HG03354 (cell line): Measurements from ENCODE around the gene NT5DC4.
A peak's percentile ranks its signal among the peaks of the same experiment; 100 is the strongest.

Experiments
- ATAC-seq: cut with Tn5 transposase; IDR thresholded peaks from one replicate; pipeline ENCODE4 v1.9.1; 2021; ENCODE audit warnings: mild to moderate bottlenecking; ENCODE audit not compliant: unreplicated experiment, poor library complexity, severe bottlenecking

The NT5DC4 gene

GRCh38 chr2:112749755-112750559, 29.1 kb downstream of the NT5DC4 start:
- ATAC-seq = peak; percentile 89

GRCh38 chr2:112750560-112750843, 29.7 kb downstream of the NT5DC4 start:
- ATAC-seq = no peak

GRCh38 chr2:112751451-112752197, 30.8 kb downstream of the NT5DC4 start:
- ATAC-seq = no peak

- no peak for ATAC-seq
Measured at GRCh38 chr2:112752667-112753066, 31.8 kb downstream of the NT5DC4 start.

DNA sequence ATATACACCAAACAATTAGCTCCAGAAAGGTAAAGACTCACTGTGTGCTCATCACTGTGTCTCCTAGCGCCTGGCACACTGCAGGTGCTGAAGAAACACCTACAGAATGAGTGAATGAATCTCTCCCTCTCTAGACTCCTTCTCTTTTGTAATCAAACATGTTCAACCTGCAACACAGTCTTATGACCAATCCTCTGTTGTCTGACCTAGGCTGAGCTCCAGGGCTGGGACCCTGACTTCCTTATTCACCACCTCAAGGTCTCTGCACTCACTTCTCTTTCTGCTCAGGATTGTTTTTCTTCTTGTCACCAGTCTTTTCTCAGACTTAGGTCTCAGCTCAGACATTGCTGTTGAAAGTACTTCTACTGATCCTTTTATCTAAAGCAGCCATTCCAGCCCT, 33.7 kb downstream of the NT5DC4 start:
- ATAC-seq = no peak

DNA sequence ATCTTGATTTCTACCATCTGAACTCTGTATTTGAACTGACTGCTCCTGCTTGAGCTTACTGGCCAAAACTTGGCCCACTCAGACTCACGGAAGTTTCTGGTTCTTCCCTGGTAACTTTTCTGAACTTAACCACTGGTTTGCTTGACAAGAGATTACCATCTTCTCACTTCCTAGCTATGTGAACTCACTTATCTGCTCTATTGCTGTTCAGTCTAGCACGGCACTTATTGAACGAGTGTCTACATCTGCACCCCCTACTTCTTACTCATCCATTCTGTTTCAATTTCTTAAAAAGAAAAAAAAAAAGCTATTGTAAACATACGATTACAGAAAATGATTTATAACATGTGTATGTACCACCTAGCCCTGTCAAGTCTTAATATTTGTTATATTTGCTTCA, 34.6 kb downstream of the NT5DC4 start:
- no peak for ATAC-seq

DNA sequence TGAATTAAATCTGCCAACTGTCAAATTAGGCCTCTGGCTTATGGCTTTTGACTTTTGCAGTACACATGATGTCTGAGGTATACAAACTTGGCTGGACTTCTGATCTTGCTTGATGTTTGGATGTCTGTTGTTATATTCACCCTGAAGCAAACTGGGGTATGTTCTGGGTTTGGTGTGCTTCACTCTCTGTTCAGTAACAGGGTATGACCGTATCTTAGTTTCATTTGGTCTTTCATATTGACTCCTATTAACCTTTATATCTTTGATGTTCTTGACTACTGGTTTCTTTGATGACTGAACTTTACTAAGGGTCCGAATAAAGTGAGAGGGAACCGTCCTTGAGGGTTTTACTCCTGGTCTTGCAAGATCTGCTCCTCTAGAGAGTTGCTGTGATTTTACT, 35.4 kb downstream of the NT5DC4 start:
- ATAC-seq = no peak

- no peak for ATAC-seq
Measured at GRCh38 chr2:112757265-112757664, 36.4 kb downstream of the NT5DC4 start.

DNA sequence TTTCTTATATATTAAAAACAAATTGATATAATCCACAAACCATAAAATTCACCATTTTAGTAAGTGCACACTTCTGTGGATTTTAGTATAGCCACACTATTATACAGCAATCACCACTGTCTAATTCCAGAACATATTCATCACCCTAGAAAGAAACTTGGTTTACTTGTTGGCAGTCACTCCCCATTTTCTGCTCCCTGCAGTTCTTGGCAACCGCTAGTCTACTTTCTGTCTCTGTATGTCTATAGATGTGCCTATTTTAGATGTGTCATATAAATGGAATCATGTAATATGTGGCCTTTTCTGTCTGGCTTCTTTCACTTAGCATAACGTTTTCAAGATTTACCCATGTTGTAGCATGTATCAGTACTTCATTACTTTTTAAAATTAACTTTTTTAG, 37.9 kb downstream of the NT5DC4 start:
- ATAC-seq = no peak

- ATAC-seq = no peak
Measured at GRCh38 chr2:112760149-112760548, 39.3 kb downstream of the NT5DC4 start.

DNA sequence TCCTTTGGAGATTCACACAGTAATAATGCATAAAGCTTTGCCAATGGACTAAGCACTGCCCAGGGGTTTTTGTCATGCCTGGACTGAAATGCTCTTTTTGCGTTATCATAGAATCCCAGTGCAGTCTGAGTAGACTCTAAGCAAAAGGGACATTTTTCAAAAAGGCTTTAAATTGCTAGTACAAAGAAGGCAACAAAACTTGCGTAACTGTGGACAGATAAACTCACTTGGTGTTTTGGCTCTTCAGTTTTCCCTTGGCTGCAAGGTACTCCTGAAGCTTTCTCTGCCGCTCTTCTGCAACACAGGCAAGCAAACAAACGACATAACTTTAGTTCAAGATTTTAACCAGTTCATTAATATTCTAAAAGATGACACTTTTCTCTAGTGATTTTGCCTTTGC, 41.5 kb downstream of the NT5DC4 start:
- no peak for ATAC-seq

DNA sequence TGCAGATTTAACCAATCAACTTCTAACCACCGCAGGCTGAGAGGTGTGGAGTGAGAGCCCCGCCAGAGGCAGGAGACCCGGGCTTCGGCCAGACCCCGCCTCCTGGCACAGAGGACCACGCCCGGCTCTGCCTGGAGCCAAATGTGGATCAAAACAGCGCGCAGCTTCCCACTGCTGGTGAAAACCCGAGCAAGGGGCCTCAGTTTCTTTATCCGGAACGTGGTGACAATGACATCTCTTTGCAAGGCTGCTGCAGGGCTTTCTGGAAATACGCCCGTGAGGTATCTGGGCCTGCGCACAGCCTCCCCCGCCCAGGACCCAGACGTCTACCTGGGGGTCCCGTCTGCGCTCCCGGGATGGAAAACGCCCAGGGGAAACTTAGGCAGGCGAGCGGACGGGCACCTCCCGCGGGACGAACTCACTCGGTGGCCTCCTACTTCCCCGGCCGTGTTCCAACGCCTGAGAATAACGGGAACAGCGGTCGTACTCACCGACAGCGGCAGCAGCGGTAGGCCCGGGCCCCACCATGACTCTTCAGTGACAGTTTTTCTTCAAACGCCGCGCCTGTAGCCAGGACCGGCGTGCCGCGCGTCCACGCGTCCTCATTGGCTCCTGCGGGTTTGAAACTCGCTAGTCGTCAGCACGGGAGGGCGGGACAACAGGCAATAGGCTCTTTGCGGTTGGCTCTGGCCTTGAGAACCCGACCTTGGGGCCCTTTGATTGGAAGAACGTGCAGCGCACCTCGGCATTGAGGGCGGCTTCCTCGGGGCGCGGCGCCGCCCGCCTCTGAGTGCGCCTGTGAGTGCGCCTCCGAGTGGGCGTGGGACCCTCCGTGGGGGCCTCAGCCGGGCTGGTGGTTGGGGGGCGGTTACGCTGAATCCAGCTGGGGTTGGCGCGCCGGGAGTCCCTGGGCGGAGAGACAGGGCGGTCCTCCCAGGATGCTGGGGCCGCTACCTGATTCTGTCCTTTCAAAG, 43.5 kb downstream of the NT5DC4 start, which contains the start of gene CKAP2L:
TSS of gene CKAP2L (minus strand) at position 539 of the 974 bp plus-strand sequence. CDS start at position 528, 11 bp downstream.
- ATAC-seq = peak; percentile 98

GRCh38 chr2:112765251-112765650, 44.4 kb downstream of the NT5DC4 start:
- ATAC-seq = no peak

DNA sequence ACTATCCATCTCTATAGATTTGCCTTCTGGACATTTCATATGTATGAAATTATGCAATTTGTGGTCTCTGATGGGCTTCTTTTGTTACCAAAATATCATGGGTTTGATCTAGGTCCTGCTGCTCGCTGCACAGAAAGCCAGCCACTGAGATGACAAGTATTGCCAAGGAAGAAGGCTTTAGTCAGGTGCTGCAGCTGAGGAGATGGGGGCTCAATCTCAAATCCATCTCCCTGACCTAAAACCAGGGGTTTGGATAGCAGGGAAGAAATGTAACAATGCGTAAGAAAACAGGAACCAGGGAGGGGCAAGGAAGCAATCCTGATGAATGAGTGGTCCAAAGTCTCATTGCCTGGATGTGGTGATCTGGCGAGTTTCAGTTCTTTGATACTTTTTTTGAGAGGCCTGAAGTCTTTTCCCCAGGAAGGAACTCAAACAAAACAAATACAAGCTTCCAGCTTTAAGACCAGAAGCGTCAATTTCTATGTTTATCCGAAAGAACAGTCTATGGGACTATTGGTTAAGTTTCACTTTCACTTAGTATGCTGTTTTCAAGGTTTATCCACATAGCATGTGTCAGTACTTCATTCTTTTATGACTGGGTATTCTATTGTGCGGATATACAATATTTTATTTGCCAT, 47.0 kb downstream of the NT5DC4 start:
- no peak for ATAC-seq

- no peak for ATAC-seq
Measured at GRCh38 chr2:112768432-112768831, 47.6 kb downstream of the NT5DC4 start.

DNA sequence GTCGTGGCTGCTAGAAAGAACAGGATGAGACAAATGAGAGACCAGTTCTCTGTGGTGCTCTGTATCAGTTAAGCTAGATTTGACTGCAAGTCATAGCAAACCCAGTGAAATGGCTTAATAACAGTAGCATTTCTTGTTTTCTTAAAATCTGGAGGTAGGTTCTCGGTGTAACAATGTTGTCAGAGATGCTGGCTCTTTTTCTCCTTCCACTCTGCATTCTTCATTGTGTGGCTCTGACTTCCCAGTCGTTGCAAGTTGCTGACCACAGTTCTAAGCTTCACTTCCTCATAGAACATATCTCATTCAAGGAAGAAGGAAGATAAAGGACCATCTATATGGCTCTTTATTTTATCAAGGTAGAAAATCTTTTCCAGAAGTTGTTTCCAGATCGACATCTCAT, 51.5 kb downstream of the NT5DC4 start:
- no peak for ATAC-seq

GRCh38 chr2:112772911-112773475, 52.2 kb downstream of the NT5DC4 start:
- ATAC-seq = no peak

- ATAC-seq = no peak
Measured at GRCh38 chr2:112773556-112773955, 52.7 kb downstream of the NT5DC4 start.

GRCh38 chr2:112774536-112775285, 53.9 kb downstream of the NT5DC4 start:
- ATAC-seq = no peak
